H1 (cell line): Measurements from ENCODE around the gene PJA1. TPM values are rescaled to one million over a fixed set of nuclear protein-coding genes. Genes with fewer than 3 reads are reported as not detected.

Experiments
- CTCF ChIA-PET: fragments of 300-600 bp; sonication (Branson Sonifier 250); formaldehyde crosslinking; loops from one replicate; lab custom pipeline; 2021; ENCODE audit not compliant: partially characterized antibody; lab: Charles Lee
- POLR2A ChIA-PET: fragments of 300-600 bp; sonication (Branson Sonifier 250); formaldehyde crosslinking; loops from one replicate; lab custom pipeline; 2021; ENCODE audit warnings: inconsistent platforms; ENCODE audit not compliant: partially characterized antibody; lab: Charles Lee
- DNase-seq, 2 experiments: peaks; one replicate each; pipeline versions ENCODE4 v3.0.0 to v3.0.0-alpha.2; 2010 to 2022; ENCODE audit warnings: low spot score in 2 of 2, low read depth in 1 of 2, mixed read lengths in 1 of 2
- FAIRE-seq: peaks from 2 replicates; lab custom pipeline; 2011; peaks lifted over from hg19 to GRCh38; lab: Jason Lieb, UNC
- H2AFZ ChIP-seq: 2 replicates; pipeline ENCODE4 v1.8.1; 2012; ENCODE audit warnings: low read length, inconsistent platforms
- H2AK5ac ChIP-seq: 2 replicates; pipeline ENCODE4 v1.6.1; 2013; ENCODE audit warnings: low read depth, low read length
- H2BK120ac ChIP-seq: replicated peaks from 2 replicates; pipeline ENCODE3; 2013; ENCODE audit warnings: low read depth, low read length, inconsistent platforms
- H2BK12ac ChIP-seq: 2 replicates; pipeline ENCODE4 v1.6.1; 2013; ENCODE audit warnings: low read depth, low read length
- H2BK15ac ChIP-seq: 2 replicates; pipeline ENCODE4 v1.6.1; 2013; ENCODE audit warnings: low read length
- H2BK20ac ChIP-seq: 2 replicates; pipeline ENCODE4 v1.6.1; 2013; ENCODE audit warnings: low read length
- H2BK5ac ChIP-seq: 2 replicates; pipeline ENCODE4 v1.6.1; 2013; ENCODE audit warnings: low read depth, low read length
- H3K14ac ChIP-seq: 2 replicates; pipeline ENCODE4 v1.6.1; 2013; ENCODE audit warnings: inconsistent platforms; ENCODE audit not compliant: insufficient read length
- H3K18ac ChIP-seq: 2 replicates; pipeline ENCODE4 v1.6.1; 2013; ENCODE audit warnings: low read length; ENCODE audit errors: extremely low read depth
- H3K23ac ChIP-seq: 2 replicates; pipeline ENCODE4 v1.6.1; 2013; ENCODE audit warnings: inconsistent platforms; ENCODE audit not compliant: insufficient read length
- H3K23me2 ChIP-seq: 2 replicates; pipeline ENCODE4 v1.6.1; 2013; ENCODE audit warnings: low read depth, low read length
- H3K27ac ChIP-seq: 2 replicates; pipeline ENCODE4 v1.6.1; 2011; ENCODE audit warnings: low read depth, low read length, inconsistent platforms
- H3K27me3 ChIP-seq, 4 experiments: replicated peaks in 1 of 4; 1 replicate in 1 of 4; 2 replicates in 3 of 4; pipeline versions ENCODE4 v1.6.1 to v1.8.1; 2011 to 2013; ENCODE audit warnings: low read length in 3 of 4, mild to moderate bottlenecking in 3 of 4, inconsistent platforms in 2 of 4, mixed read lengths in 2 of 4, moderate library complexity in 1 of 4; ENCODE audit not compliant: control insufficient read depth in 3 of 4, insufficient read depth in 3 of 4; ENCODE audit errors: extremely low read depth in 1 of 4
- H3K36me3 ChIP-seq, 4 experiments: 2 replicates each; pipeline versions ENCODE4 v1.6.1 to v1.8.1; 2011 to 2013; ENCODE audit warnings: mild to moderate bottlenecking in 4 of 4, low read length in 3 of 4, moderate library complexity in 2 of 4, control low read depth in 1 of 4, inconsistent platforms in 1 of 4; ENCODE audit not compliant: insufficient read depth in 4 of 4, control insufficient read depth in 2 of 4
- H3K4ac ChIP-seq: replicated peaks from 2 replicates; pipeline ENCODE3; 2013; ENCODE audit warnings: low read length, low read depth, mixed read lengths, inconsistent platforms; ENCODE audit not compliant: insufficient read length
- H3K4me1 ChIP-seq, 4 experiments: replicated peaks in 1 of 4; 1 replicate in 1 of 4; 2 replicates in 3 of 4; pipeline versions ENCODE4 v1.6.1 to v1.8.1; 2011 to 2013; ENCODE audit warnings: low read length in 3 of 4, inconsistent platforms in 2 of 4, mixed read lengths in 1 of 4; ENCODE audit not compliant: insufficient read depth in 4 of 4, control insufficient read depth in 3 of 4
- H3K4me2 ChIP-seq, 2 experiments: 2 replicates each; pipeline versions ENCODE4 v1.6.1 to v1.8.1; 2011 to 2013; ENCODE audit warnings: low read depth in 2 of 2, low read length in 2 of 2, control low read depth in 1 of 2, inconsistent platforms in 1 of 2, mild to moderate bottlenecking in 1 of 2; ENCODE audit not compliant: insufficient read depth in 1 of 2
- H3K4me3 ChIP-seq, 4 experiments: fragments of 200-600, 300-600 bp in 1 of 4; sonication (generic), shearing (Covaris generic), sonication (Bioruptor Twin) in 1 of 4; 2 replicates each; pipeline versions ENCODE4 v1.5.1 to v1.8.1; 2011 to 2016; ENCODE audit warnings: low read length in 4 of 4, low read depth in 3 of 4, control low read depth in 2 of 4, inconsistent platforms in 2 of 4, mild to moderate bottlenecking in 2 of 4, mixed read lengths in 1 of 4, moderate library complexity in 1 of 4; ENCODE audit not compliant: insufficient read depth in 2 of 4; ENCODE audit errors: extremely low read depth in 1 of 4
- H3K56ac ChIP-seq: replicated peaks from 2 replicates; pipeline ENCODE3; 2013; ENCODE audit warnings: low read depth, mild to moderate bottlenecking, mixed read lengths, low read length, inconsistent platforms; ENCODE audit not compliant: insufficient read length
- H3K79me1 ChIP-seq: 2 replicates; pipeline ENCODE4 v1.6.1; 2013; ENCODE audit warnings: low read depth, low read length, control low read depth
- H3K79me2 ChIP-seq, 2 experiments: 2 replicates each; pipeline versions ENCODE4 v1.6.1 to v1.8.1; 2012 to 2013; ENCODE audit warnings: low read length in 2 of 2, mild to moderate bottlenecking in 2 of 2, inconsistent platforms in 1 of 2; ENCODE audit not compliant: insufficient read depth in 2 of 2, control insufficient read depth in 1 of 2
- H3K9ac ChIP-seq, 4 experiments: replicated peaks in 1 of 4; 1 replicate in 1 of 4; 2 replicates in 3 of 4; pipeline versions ENCODE4 v1.6.1 to v1.8.1; 2011 to 2013; ENCODE audit warnings: low read depth in 3 of 4, low read length in 3 of 4, control low read depth in 2 of 4, mild to moderate bottlenecking in 2 of 4, moderate library complexity in 2 of 4, inconsistent platforms in 1 of 4; ENCODE audit errors: extremely low read depth in 1 of 4
- H3K9me3 ChIP-seq, 2 experiments: 2 replicates each; pipeline versions ENCODE4 v1.6.1 to v1.8.1; 2012 to 2013; ENCODE audit warnings: mild to moderate bottlenecking in 2 of 2, moderate library complexity in 2 of 2, control low read depth in 1 of 2, inconsistent platforms in 1 of 2, low read depth in 1 of 2, low read length in 1 of 2, mixed read lengths in 1 of 2; ENCODE audit not compliant: insufficient read depth in 2 of 2
- H4K20me1 ChIP-seq, 2 experiments: replicated peaks in 1 of 2; 2 replicates each; pipeline versions ENCODE3 to v1.8.1; 2011 to 2013; ENCODE audit warnings: inconsistent platforms in 2 of 2, low read length in 2 of 2, mild to moderate bottlenecking in 1 of 2; ENCODE audit not compliant: insufficient read depth in 2 of 2, control insufficient read depth in 1 of 2
- H4K5ac ChIP-seq: 2 replicates; pipeline ENCODE4 v1.6.1; 2013; ENCODE audit warnings: low read length, low read depth, mixed read lengths, inconsistent platforms; ENCODE audit not compliant: insufficient read length
- H4K8ac ChIP-seq: 2 replicates; pipeline ENCODE4 v1.8.0; 2013; ENCODE audit warnings: mild to moderate bottlenecking, moderate library complexity, low read length, inconsistent platforms; ENCODE audit not compliant: insufficient read depth; ENCODE audit errors: extremely low read depth
- H4K91ac ChIP-seq: replicated peaks from 2 replicates; pipeline ENCODE3; 2013; ENCODE audit warnings: low read length, mixed read lengths, inconsistent platforms; ENCODE audit not compliant: insufficient read length
- WGBS, 2 experiments: shearing (Covaris generic) in 1 of 2; methylation state at CpG; one replicate each; pipeline versions ENCODE4 v1.1.6 to v1.1.7; 2013 to 2015; ENCODE audit warnings: low lambda C conversion rate in 2 of 2, mixed read lengths in 2 of 2, inconsistent platforms in 1 of 2, low coverage in 1 of 2, missing lambda C conversion rate in 1 of 2; ENCODE audit not compliant: insufficient replicate concordance in 2 of 2, insufficient coverage in 1 of 2, insufficient read length in 1 of 2; ENCODE audit errors: extremely low coverage in 1 of 2, missing lambda C conversion rate in 1 of 2; 5-methylcytosine and 5-hydroxymethylcytosine counted together
- polyA plus RNA-seq, 7 experiments: library from polyadenylated mRNA; depleted of rRNA in 3 of 7; stranded (reverse) in 5 of 7; unstranded in 2 of 7; fragments of >200 nt in 5 of 7; fragments of 200-250 nt in 2 of 7; gene quantifications; 1 replicate in 5 of 7; 2 replicates in 1 of 7; 4 replicates in 1 of 7; pipeline versions ENCODE4 v1.2.1 to v1.2.3, GENCODE V29; 2011 to 2013; ENCODE audit warnings: missing spikeins in 2 of 7, mixed read lengths in 2 of 7
- total RNA-seq: library from RNA; stranded (reverse); fragmentation: NEBNext Ultra II Directional; extraction: Animal tissue kit (Norgen Biotek cat#: 25700); gene quantifications from 2 replicates; pipeline ENCODE4 v1.2.1, GENCODE V29; 2021

PJA1 gene
- total and polyA plus RNA-seq, 2 of the 8 experiments (the other 6 are each of a cell fraction or from before 2014, with no cell fraction given): 25.7 to 37.0 TPM

DNA sequence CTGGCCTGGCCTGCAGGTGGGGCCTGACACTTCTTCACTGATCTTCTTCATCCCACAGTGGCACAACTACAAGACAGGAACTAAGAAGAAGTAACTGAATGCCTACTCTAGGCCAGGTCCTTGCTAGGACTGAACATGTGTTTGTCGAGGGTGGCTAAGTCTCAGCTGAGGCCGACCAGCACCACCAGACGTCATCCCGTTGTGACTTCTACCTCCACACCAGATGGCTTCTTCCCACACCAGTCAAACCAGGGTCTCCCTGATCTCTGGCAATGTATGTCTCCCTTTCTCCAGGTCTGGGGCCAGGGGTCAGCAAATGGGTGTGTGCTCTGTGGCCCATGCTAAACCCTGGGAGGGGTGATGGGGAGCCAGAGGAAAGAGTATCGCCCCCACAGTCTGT lies 40.2 kb downstream of the PJA1 start:
- no peak overlapping the region for H3K18ac ChIP-seq
- no peak for FAIRE-seq
- H4K91ac ChIP-seq: no peak overlapping the region

More for the DNA sequence above, 40.2 kb downstream of the PJA1 start:
- no peak overlapping the region for H2AFZ ChIP-seq
- H3K9me3 ChIP-seq: no peaks in the 10 kb centered on the region
- H3K56ac ChIP-seq: no peak overlapping the region
- ChIA-PET POLR2A (no interaction called here), CTCF (no interaction called here)
- H3K4ac ChIP-seq: no peak overlapping the region
- no peak overlapping the region for H3K27ac ChIP-seq
- WGBS, 2 experiments: 80% methylated on average over 1 of the region's 5 CpGs; no CpG with 5 or more reads in 1 of the 2 experiments
- no peak overlapping the region for H2BK5ac ChIP-seq
- no peak overlapping the region for H2BK12ac ChIP-seq
- H3K4me1 ChIP-seq: peaks cover 0 to 2% (median under 1%) of the 10 kb centered on the region in 4 experiments; a peak in 5 of 7 replicates
- no peak overlapping the region for H2AK5ac ChIP-seq
- H4K5ac ChIP-seq: no peak overlapping the region
- no peak overlapping the region for H3K9ac ChIP-seq
- peaks cover 0 to 16% (median 8%) of the 10 kb centered on the region in 4 experiments; a peak in 4 of 7 replicates for H3K27me3 ChIP-seq
- no peak overlapping the region for H2BK15ac ChIP-seq
- no peak for DNase-seq
- H4K20me1 ChIP-seq: no peaks in the 10 kb centered on the region
- no peaks in the 10 kb centered on the region for H3K79me2 ChIP-seq
- no peak overlapping the region for H3K23ac ChIP-seq
- no peak overlapping the region for H3K4me2 ChIP-seq
- no peak overlapping the region for H2BK120ac ChIP-seq
- H3K14ac ChIP-seq: no peak overlapping the region
- H4K8ac ChIP-seq: no peak overlapping the region
- H3K23me2 ChIP-seq: no peaks in the 10 kb centered on the region
- no peak overlapping the region for H2BK20ac ChIP-seq
- no peaks in the 10 kb centered on the region for H3K79me1 ChIP-seq
- H3K36me3 ChIP-seq: no peaks in the 10 kb centered on the region
- no peak overlapping the region for H3K4me3 ChIP-seq
